Measurements from ENCODE around the gene CDK12. TPM values are rescaled to one million over a fixed set of nuclear protein-coding genes. Genes with fewer than 3 reads are reported as not detected.

The CDK12 gene
- polyA plus RNA-seq, 1 of the 3 experiments (the other 2 are of a cell fraction): 11.6 TPM

GRCh38 chr17:39566094-39566850, 105.0 kb downstream of the CDK12 start (continued):
- TF ChIP-seq ZBTB33 (IDR thresholded peaks at IDR 0.05; ENCODE audit: borderline replicate concordance, low read depth) (no peak), PBX3 (IDR thresholded peaks at IDR 0.05) (no peak), FOXM1 (IDR thresholded peaks at IDR 0.05; ENCODE audit: low read depth) (no peak)

DNA sequence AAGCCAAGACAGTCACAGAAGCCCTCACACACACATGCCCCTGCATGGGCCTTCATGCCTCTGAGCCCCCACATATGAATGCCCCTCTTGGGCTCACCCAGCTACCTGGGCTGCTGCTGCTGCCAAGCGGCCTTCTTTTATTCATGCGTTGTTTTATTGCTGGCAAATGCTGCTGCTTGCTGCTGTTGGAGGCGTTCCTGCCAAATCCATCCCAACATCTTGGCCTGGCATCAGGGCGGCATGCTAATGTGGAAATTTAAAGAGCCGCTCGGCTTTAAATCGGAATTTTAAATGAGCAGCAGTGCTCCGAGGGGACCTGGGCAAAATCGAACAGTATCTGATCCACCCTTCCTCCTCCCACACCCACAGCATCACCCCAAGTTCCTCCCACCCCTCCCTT, 107.4 kb downstream of the CDK12 start:
- Histone ChIP-seq H3K9me3 (no peaks in the 10 kb centered on the region), H3K36me3 (replicated peaks in 1 of 2; ENCODE audit: control insufficient read depth in 1 of 2, insufficient read depth in 2 of 2, low read length in 1 of 2) (peaks cover 8 to 29% of the 10 kb centered on the region in 2 experiments), H3K9me2 (no peaks in the 10 kb centered on the region), H4K20me1 (ENCODE audit: insufficient read depth) (no peaks in the 10 kb centered on the region), H3K4me3 (ENCODE audit: low read depth in 2 of 2, low read length in 1 of 2) (no peak overlapping the region), H2AFZ (ENCODE audit: low read depth) (no peak overlapping the region), H3K4me1 (ENCODE audit: control insufficient read depth in 1 of 2, insufficient read depth in 2 of 2, low read depth in 1 of 2, low read length in 1 of 2) (peaks cover 0 to 3% of the 10 kb centered on the region in 2 experiments; a peak in 1 of 4 replicates), H3K9ac (no peak overlapping the region), H3K4me2 (no peak overlapping the region), H3F3A (replicated peaks; ENCODE audit: insufficient read depth) (peaks cover 4% of the 10 kb centered on the region), H3K79me2 (ENCODE audit: insufficient read depth) (no peaks in the 10 kb centered on the region), H3K27me3 (ENCODE audit: insufficient read depth) (no peaks in the 10 kb centered on the region), H3K27ac (ENCODE audit: low read depth in 2 of 2, low read length in 1 of 2) (no peak overlapping the region)
- ChIA-PET CTCF (interaction anchor here (4.9 kb wide), 1 partner anchor 54 kb away, joined by 46 read pairs; no protein-coding TSS in a partner anchor), POLR2A (no interaction called here)
- WGBS (ENCODE audit: low lambda C conversion rate): 94% methylated on average over 9 of the region's 9 CpGs
- DNase-seq: no peak
- no peak for TF ChIP-seq MEF2A (IDR thresholded peaks at IDR 0.05; ENCODE audit: borderline replicate concordance, low read depth)
- no peak for TF ChIP-seq RAD21 (IDR thresholded peaks at IDR 0.05; ENCODE audit: low read length)
- TF ChIP-seq, protein P1, sequence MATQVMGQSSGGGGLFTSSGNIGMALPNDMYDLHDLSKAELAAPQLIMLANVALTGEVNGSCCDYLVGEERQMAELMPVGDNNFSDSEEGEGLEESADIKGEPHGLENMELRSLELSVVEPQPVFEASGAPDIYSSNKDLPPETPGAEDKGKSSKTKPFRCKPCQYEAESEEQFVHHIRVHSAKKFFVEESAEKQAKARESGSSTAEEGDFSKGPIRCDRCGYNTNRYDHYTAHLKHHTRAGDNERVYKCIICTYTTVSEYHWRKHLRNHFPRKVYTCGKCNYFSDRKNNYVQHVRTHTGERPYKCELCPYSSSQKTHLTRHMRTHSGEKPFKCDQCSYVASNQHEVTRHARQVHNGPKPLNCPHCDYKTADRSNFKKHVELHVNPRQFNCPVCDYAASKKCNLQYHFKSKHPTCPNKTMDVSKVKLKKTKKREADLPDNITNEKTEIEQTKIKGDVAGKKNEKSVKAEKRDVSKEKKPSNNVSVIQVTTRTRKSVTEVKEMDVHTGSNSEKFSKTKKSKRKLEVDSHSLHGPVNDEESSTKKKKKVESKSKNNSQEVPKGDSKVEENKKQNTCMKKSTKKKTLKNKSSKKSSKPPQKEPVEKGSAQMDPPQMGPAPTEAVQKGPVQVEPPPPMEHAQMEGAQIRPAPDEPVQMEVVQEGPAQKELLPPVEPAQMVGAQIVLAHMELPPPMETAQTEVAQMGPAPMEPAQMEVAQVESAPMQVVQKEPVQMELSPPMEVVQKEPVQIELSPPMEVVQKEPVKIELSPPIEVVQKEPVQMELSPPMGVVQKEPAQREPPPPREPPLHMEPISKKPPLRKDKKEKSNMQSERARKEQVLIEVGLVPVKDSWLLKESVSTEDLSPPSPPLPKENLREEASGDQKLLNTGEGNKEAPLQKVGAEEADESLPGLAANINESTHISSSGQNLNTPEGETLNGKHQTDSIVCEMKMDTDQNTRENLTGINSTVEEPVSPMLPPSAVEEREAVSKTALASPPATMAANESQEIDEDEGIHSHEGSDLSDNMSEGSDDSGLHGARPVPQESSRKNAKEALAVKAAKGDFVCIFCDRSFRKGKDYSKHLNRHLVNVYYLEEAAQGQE (IDR thresholded peaks at IDR 0.05; ENCODE audit: low read depth, low read length): no peak
- TF ChIP-seq, protein P2, sequence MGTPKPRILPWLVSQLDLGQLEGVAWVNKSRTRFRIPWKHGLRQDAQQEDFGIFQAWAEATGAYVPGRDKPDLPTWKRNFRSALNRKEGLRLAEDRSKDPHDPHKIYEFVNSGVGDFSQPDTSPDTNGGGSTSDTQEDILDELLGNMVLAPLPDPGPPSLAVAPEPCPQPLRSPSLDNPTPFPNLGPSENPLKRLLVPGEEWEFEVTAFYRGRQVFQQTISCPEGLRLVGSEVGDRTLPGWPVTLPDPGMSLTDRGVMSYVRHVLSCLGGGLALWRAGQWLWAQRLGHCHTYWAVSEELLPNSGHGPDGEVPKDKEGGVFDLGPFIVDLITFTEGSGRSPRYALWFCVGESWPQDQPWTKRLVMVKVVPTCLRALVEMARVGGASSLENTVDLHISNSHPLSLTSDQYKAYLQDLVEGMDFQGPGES (IDR thresholded peaks at IDR 0.05; ENCODE audit: low read depth, low read length): no peak
- no peak for TF ChIP-seq TCF12 (IDR thresholded peaks at IDR 0.05)
- TF ChIP-seq ZBTB33 (IDR thresholded peaks at IDR 0.05; ENCODE audit: borderline replicate concordance, low read depth): no peak
- TF ChIP-seq CHD2 (IDR thresholded peaks at IDR 0.05; ENCODE audit: low read length, partially characterized antibody): no peak
- no peak for TF ChIP-seq SMC3 (IDR thresholded peaks at IDR 0.05; ENCODE audit: low read depth, low read length)
- TF ChIP-seq RFX5 (IDR thresholded peaks at IDR 0.05; ENCODE audit: low read length): no peak

Measured in SK-N-SH (cell line).